HUDEP-2 (cell line): ENCODE measurements around the gene HEYL.

Experiments
- DNase-seq, 76 experiments: peaks; one replicate each; lab custom pipeline; 2025; ENCODE audit not compliant: unreplicated experiment in 76 of 76; lab: John Stamatoyannopoulos, UW

Gene HEYL

DNA sequence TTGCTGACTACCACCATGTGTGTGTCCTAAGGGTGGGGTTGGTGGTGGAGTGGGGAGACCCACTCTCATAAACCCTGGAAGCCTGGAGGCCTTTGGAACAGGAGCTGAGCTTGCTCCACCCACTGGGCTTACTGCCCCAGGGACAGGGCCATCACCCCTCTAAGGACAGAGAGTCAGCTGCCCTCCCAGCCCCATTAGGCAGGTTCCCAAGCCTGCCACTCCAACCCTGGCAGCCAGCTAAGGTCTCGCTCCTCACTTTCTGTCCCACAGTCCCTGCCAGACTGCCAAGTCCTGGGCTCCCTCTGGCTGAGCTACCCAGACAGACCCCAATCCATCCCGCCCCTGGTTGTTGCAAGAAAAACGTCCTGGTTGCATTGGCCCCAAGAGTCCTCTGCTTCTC lies 28.7 kb upstream of the HEYL start:
- no peak for DNase-seq

DNA sequence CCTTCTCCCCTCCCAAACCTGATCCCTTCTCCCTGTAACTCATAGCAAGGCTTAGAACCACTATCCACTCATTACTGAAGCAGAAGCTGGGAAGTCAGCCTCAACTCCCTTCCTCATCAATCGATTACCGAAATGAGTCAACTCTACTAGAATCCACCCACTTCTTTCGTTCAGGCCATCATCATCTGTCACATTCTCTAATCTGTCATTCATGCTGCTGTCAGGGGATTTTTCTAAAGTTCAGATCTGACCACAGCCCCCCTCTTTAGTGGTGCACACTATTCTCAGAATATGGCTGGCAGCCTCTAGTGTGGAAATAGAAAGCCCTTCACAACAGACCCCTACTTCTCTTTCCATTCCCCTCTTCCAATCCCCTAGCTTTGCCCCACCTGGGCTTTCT lies 27.3 kb upstream of the HEYL start:
- no peak for DNase-seq

DNA sequence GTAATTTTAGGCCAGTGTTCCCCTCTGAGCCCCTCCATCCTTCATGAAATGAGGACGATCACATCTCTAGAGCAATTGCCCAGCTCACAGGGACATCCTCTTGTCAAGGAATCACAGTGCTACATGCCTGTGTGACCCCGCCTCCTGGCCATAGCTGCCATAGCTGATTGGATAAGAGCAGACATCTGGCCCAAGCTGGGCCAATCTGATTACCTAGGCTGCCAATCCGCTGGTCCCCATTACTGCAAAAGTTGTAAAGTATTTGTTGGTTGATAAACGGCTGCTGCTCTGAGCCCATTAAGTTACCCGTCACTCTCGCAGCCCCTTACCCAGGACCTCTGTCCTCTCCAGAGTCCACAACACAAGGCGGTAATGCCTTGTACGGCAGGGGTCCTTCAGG lies 24.1 kb upstream of the HEYL start:
- no peak for DNase-seq

DNA sequence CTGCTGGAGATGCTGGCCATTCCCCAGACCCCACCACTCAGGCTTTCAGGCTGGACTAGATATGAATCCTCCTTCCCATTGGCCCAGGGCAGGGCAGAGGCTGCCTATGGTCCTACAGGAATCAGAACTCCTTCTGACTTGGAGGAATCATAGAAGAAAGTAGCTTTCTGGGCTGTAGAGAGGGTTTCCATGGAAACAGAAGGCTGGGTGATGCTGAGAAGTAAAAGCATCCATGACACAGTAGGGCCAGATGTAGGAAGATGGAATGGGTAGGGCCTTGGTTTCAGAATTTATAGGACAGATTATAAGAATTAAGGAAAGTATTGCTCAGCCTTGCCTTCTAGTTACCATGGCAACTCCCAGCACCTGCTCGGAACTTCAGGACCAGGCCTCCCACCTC lies 23.4 kb upstream of the HEYL start:
- no peak for DNase-seq

DNA sequence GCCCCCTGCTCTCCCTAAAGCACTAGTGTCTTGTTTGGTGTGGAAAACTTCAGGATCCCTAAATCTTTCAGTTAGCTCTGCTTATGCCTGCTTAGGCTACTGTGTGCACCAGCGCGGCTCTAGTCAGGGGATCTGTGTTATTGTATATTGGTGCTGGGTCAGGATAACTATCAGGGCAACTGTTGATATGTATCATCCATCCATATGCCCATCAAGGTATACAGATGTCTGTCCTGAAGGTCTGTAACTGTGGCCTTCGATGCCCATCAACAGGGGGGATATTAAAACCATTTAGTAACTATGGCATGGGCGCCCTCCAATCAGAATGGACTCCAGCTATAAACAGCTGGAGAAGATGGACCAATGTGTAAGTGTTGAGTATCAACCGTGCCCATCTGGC lies 20.1 kb upstream of the HEYL start:
- no peak for DNase-seq

DNA sequence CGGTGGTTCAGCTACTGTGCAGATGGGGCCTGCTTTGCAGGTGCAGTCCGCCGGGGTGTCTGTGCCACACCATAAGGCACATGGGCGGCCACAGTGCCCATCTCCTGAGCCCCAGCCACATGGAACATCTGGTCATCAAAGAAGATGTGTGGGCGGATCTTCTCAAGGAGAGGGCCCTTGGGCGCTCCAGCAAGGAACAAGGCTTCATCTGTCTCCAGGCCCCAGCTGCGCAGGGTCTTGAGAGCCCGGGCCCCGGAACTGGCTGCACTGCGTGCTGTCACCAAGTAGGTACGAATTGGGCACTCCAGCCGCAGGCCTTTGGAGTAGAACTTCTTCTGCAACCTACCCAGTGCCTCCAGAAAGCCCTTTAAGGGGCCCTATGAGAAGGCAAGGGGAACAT lies 19.7 kb upstream of the HEYL start:
- DNase-seq: no peak

DNA sequence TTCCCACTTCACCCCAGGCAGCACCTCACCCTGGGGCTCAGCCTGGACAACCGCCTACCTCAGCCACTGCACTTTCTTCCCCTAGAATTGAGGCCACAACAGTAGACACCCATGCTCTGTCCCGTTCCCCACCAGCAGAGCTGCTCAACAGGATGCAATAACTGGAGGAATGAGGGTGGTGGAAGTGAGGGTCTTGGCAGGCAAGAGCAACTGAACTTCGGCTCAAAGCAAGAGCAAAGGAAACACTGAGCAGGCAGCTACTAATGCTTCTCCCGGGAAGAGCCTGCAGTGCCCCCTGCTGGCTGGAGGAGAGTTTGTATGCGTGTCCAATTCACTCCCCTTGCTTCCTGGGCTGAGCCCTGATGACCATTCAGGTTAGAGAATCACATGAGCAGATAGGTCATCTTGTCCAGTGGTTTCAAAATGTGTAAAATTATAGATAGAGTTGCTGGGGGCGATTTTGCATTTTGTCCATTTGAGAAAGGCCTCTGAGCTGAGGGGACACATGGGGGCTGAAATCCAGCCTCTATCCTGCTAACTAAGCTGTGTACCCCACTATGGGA lies 18.6 kb upstream of the HEYL start:
- DNase-seq: peak in 62 of 76 experiments; percentile 1 to 72 (median 44)

DNA sequence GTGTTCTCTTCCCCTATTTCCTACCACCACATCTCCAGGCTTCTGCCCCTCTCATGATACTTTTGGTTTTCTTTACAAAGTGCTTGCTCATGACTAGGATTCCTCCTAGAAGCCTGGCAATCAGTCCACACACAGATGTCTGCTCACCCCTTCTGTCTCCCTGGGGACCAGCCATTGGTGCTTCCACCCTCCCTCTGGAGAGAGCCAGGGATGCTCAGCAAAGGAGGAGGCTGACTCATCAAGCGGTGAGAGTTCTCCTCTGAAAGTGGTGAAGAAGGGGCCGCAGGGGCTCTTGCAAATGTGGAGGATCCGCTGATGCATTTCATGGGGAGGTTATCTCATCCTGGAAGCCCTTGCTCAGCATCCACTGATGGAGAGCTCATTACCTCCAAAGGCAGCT lies 18.0 kb upstream of the HEYL start:
- no peak for DNase-seq

DNA sequence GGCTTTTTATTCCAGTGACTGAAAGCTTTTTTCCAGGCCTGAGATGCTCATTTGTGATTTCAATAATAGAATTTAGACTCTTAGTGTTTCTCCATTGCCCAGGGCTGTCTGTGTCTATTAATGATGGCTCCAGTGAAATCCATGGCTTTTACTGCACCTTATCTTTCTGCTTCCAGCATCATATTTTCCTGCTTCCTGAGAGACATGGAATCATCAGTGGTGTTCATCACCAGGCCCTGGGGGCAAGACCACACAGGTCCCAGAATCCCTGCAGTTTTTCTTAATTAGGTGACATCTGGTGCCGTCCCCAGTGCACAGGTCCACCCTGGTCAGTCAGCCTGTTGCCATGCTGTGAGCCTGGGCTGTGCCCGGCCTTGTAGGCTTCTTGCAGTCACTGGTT lies 16.9 kb upstream of the HEYL start:
- DNase-seq: no peak

DNA sequence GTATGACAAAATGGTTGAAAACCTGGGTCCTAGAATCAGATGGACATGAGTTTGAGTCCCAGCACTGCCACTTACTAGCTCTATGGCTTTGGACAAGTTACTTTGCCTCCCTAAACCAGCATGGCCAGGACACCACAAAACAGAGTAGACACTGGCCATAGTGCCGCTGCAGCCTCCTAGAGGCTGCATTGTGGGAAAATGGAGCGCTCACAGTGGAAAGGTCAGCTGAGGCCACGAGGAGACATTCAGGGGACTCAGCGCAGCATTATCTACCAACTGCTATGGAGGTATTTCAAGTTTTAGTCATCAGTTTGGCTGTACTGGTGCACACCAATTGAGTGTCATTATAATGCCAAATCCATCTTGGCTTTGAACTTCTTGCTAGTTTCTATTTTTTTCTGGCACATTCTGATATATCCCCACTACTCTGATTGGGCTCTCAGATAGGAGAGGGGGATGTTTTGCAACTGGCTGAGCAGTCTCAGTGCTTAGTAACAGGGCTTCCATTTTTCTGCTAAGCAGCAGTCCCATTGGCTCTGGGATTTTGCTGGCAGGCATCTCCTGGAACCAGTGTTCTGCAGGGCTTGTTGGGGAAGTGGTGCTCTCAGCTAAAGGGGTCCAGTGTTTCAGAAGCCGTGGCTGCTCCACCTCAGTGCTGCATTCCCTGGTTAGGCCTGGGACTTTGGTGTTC lies 16.3 kb upstream of the HEYL start:
- DNase-seq: peak in 10 of 76 experiments; percentile 6 to 58 (median 34)

DNA sequence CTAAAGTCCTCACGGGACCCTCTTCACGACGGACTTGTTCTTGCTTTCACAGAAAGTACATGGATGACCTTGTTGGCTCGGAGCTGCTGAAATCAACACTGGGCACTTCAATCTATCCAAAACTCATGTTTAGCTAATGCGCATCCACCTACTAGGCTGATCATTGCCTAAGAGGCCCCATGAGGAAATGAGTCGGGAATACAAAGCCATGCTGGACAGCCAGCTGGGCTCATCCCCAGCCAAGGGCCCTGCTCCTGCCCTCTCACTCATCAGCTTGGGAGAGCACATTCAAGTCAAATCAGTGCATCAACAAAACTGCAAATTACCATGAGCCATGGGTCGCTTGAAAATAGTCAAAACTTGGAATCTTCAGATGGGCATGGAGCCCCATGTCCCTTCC lies 14.8 kb upstream of the HEYL start:
- DNase-seq: no peak

DNA sequence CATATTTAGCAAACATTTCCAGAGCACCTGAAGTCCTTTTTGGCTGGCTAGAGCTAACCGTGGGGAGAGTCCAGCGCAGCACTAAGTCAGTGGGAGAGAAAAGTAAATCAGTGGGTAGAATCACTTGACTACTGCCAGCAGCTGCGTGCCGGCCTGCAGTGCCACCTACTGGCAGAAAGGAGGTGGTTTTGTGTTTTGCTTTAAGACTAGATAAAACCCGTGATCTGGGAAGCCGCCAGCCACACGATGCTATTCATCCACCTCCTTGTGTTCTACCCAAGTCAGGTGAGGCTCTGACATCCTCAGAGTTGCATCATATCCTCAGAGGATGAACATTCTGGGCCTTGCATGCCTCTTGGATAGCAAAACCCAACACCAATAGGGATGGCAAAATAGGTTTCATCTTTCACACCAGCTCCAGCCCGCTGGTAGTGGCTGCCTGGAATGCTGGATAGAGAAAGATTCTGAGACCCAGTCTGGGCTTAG lies 14.1 kb upstream of the HEYL start:
- DNase-seq: peak in 64 of 76 experiments; percentile 3 to 72 (median 40)

DNA sequence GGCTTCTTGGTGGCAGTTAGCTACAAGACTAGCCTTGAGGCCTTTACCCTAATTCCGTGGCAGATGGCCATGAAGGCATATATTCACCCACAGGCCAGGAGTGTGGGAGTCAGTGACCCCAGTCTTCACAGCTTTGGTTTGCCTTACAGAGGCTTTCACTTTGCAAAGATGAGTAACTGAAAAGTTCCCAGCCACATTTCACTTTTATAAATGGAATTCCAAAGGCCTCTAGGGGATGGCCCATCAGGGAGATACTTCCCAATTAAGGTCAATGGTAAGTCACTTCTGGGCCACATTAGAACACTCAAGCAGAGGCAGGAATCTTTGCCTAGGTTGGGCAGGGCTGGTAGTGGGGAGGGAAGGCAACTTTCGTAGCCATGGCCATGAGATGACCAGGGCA lies 13.1 kb upstream of the HEYL start:
- no peak for DNase-seq

DNA sequence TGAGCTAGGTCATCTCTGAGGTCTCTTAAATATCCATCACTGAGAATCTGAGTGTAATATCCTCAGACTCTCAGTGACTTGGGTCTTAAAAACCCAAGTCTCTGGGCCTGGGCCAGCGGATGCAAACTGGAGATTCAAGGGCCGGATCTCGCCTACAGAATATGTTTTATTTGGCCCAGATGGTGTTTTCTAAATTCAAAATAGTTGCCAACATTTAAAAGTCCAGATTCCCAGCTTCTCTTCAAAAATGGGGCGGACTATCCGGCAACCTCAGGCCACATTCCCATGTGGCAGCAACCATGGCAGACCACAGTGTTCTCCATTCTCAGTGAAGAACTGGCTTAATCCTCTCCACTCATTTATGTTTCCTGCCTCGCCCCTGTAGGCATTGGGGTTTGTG lies 12.7 kb upstream of the HEYL start:
- no peak for DNase-seq

DNA sequence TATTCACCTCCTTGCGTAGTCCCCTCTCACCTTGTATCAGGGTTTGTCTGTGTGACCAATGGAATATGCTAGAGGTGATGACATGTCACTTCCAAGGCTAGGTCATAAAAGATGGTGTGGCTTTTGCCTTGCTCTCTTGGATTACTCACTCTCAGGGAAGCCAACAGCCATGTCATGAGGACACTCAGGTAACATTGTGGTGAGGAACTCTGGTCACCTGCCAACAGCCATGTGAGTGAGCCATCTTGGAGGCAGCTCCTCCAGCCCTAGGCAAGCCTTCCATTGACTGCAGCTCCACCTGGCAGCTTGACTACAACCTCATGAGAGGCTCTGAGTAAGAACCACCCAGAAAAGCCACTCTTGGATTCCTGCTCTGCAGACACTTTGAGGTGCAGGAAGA lies 11.0 kb upstream of the HEYL start:
- no peak for DNase-seq

DNA sequence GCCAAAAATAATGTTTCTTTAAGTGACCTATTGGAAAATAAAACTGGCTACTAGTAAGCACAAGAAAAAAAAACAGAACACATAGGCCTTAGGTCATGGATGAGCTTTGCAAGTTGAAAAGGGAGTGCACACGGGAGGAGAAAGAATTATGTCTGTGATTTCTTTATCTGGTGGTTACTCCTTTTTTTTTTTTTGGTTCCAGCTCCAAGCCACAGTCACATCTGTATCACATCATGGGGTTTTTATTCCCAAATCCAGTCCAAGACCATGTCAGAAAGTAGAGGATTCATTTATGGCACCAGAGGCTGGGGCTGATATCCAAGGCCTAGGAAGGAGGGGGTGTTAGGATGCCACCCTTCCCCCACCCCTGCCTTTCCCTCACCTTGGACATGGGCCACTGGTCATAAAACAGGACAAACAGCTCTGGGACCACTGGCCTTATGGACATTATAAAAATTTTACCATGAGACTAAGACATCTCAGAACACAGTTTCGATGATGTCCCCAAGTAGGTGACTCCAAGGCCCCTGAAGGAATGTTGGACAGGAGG lies 10.3 kb upstream of the HEYL start:
- no peak for DNase-seq

DNA sequence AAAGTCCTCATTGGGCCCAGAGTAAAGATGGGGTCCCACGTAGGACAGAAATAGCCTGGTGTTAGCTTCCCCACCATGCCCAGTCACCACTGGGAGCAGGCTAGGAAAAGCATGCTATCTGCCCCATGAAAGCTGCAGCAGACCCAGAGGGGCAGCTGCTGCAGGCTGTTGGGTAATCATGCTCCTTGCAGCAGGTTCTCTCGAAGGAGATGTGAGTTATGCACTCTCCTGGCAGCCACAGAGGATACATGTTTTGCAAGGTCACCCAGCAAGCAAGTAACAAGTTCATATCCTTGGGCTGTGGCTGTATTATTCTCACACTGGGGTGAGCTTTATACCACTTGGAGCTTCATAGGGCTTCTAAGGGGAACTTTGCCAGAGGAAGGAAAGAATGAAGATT lies 9.1 kb upstream of the HEYL start:
- DNase-seq: no peak

DNA sequence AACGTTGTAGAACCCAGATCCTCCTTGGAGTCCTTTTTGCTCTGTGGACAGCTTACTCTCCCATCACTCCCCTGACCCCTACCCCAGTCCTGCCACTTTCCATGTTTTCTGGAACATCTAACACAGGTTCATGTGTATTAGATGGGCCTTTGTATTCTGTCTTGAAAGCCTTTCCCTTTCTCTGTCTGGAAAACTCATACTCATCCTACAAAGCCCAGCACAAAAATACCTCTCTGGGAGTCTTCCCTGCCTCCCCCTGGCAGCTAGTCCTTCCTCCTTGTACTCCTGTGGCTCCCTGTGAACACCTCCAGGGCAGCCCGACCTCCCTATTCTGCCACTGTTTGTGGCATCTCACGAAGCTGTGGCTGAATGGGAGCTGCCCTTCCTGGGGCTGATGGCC lies 7.8 kb upstream of the HEYL start:
- DNase-seq: no peak

DNA sequence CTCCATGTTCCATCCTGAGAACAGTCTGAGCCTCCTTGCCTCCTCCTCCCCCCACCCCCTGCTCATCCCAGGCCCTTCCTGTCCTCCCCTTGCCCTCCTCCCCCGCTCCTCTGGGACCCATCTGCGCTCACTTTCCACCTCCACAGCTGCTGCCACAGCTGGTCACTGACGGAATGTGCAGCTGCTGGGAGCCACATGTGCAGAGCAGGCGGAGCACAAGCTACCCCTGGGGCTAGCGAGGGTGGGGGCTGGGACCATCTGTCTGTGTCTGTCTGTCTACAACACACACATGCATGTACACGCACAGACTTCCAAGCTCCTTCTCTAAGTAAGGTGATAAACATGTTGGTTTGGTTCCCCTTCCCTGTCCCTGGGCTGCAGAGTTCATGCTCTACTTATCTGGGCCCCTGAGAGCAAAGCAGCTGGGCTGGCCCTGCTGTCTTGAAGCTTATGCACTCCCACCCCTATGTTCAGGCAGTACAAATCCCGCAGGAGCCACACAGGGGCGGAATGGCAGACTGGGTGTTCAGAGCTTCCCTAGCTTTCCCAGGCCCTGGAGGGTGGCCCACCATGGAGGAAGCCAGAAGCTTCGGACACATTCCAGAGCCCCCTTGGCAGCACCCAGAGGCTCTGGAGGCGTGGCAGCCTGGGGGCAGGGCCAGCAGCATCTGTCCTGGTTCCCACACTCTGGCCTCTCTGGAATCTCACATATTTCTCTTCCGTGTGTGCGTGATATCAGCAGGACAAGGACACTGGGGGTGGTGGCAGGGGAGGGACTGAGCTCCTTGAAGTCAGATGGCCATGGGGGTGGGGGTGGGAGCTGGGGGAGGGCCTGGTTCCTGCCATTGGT lies 7.0 kb upstream of the HEYL start:
- DNase-seq: no peak

DNA sequence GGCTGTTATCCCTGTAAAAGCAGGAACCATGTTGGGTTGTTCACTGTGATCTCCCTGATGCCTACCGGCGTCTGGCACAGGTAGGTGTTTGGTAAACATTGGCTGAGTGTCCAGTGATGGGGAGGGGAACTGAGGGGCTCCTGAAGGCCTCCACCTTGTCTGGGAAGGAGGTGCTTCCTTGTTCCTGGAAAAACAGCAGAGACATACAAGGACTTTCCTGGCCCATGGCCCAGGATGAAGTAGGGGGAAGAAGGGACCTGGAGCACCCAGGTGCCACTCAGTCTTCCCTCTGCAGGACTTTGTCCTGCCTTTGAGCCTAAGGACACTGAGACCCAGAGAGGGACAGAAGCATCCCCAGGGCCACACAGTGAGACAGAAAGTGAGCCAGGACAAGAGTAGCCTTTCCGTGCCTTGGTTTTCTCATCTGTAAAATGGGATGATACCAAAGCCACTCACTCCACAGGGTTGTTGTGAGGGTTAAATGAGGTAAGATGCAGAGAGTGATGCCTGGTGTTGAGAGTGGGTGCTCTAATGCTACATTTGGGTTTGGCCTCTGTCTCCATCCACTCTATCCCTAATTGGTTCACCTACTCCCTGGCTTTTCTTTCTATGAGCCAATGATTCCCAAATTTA lies 6.1 kb upstream of the HEYL start:
- no peak for DNase-seq

DNA sequence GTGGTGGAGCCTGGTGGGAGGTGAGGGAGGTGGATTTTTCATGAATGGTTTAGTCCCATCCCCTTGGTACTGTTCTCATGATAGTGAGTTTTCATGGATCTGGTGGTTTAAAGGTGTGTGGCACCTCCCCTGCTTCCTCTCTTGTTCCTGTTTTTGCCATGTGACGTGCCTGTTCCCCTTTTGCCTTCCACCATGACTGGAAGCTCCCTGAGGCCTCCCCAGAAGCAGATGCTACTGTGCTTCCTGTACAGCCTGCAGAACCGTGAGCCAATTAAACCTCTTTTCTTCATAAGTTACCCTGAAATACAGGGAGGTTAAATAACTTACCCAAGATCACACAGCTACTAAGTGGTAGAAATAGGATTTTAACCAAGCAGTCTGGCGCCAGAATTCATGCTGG lies 4.3 kb upstream of the HEYL start:
- DNase-seq: no peak
